Skin of body (tissue), 3 donors: Measurements from ENCODE around the gene PRPF6. TPM values are rescaled to one million over a fixed set of nuclear protein-coding genes. Genes with fewer than 3 reads are reported as not detected.

Experiments used
- DNase-seq: peaks from one replicate; lab custom pipeline; 2025; lab: John Stamatoyannopoulos, UW
- small RNA-seq: library from RNA; depleted of rRNA; stranded (forward); fragments of <200 nt; gene quantifications from one replicate; pipeline ENCODE3, GENCODE V24; 2014; ENCODE audit warnings: low replicate concordance
- total RNA-seq: library from RNA; depleted of rRNA; stranded (reverse); fragments of >200 nt; gene quantifications from one replicate; pipeline ENCODE4 v1.2.3, GENCODE V29; 2014

The PRPF6 gene
- total RNA-seq, 1 donor from 2014 or later: 39.9 TPM

- DNase-seq: no peak
Observed at GRCh38 chr20:64074184-64074789, 93.4 kb downstream of the PRPF6 start.

- no peak for DNase-seq
Observed at GRCh38 chr20:64074963-64075362, 94.0 kb downstream of the PRPF6 start.

GRCh38 chr20:64075556-64075955 is 94.6 kb downstream of the PRPF6 start:
- no peak for DNase-seq

GRCh38 chr20:64076061-64076997 is 95.4 kb downstream of the PRPF6 start:
- DNase-seq: no peak

GRCh38 chr20:64077094-64077493 is 96.2 kb downstream of the PRPF6 start:
- no peak for DNase-seq

- no peak for DNase-seq
Observed at GRCh38 chr20:64077541-64077875, 96.6 kb downstream of the PRPF6 start.

- no peak for DNase-seq
Observed at GRCh38 chr20:64077876-64078551, 97.1 kb downstream of the PRPF6 start.

- DNase-seq: no peak
Observed at GRCh38 chr20:64078934-64079272, 98.0 kb downstream of the PRPF6 start.

- DNase-seq: peak; percentile 46
Observed at GRCh38 chr20:64079273-64080012, 98.5 kb downstream of the PRPF6 start, which contains the start of gene RGS19. Gene RGS19, minus strand, starts transcription at chr20:64079518. Its CDS starts 2,632 bp downstream, at chr20:64076886.

- no peak for DNase-seq
Observed at GRCh38 chr20:64080013-64080812, 99.3 kb downstream of the PRPF6 start, which contains the start of gene OPRL1. Gene OPRL1, plus strand, starts transcription at chr20:64080082. Its CDS starts 12,639 bp downstream, at chr20:64092721.

- no peak for DNase-seq
Observed at GRCh38 chr20:64080813-64081623, 100.1 kb downstream of the PRPF6 start.

GRCh38 chr20:64081624-64081964 is 100.7 kb downstream of the PRPF6 start:
- DNase-seq: no peak

- DNase-seq: no peak
Observed at GRCh38 chr20:64082126-64082731, 101.3 kb downstream of the PRPF6 start.

Small RNA genes lying within 50 kb of the gene (small RNA-seq; reads per million reads assigned to genes)
- gene AL355803.1: not detected
- gene MIR647: not detected
- not detected for gene MIR6813

Other genes with a start within 250 kb of the PRPF6 start
- gene LIME1, start 244.5 kb upstream of the PRPF6 start, total RNA-seq: 3.7 TPM
- gene SLC2A4RG, start 241.4 kb upstream of the PRPF6 start, total RNA-seq: 21.5 TPM
- 8.3 TPM for gene ZBTB46, start 149.9 kb upstream of the PRPF6 start, total RNA-seq
- not detected for gene ABHD16B, start 119.6 kb upstream of the PRPF6 start, total RNA-seq
- 39.3 TPM for gene TPD52L2, start 115.9 kb upstream of the PRPF6 start, total RNA-seq
- 20.9 TPM for gene DNAJC5, start 86.0 kb upstream of the PRPF6 start, total RNA-seq
- gene UCKL1, start 24.7 kb upstream of the PRPF6 start, total RNA-seq: 23.0 TPM
- gene ZNF512B, start 11.2 kb upstream of the PRPF6 start, total RNA-seq: 9.7 TPM
- gene SAMD10, start 1.5 kb upstream of the PRPF6 start, total RNA-seq: 1.6 TPM
- 0.39 TPM for gene C20orf204, start 55.0 kb downstream of the PRPF6 start, total RNA-seq
- gene SOX18, start 68.5 kb downstream of the PRPF6 start, total RNA-seq: 3.7 TPM
- gene TCEA2, start 82.1 kb downstream of the PRPF6 start, total RNA-seq: 15.1 TPM
- 6.6 TPM for gene RGS19, start 98.4 kb downstream of the PRPF6 start, total RNA-seq
- 0.89 TPM for gene OPRL1, start 99.0 kb downstream of the PRPF6 start, total RNA-seq
- gene LKAAEAR1, start 103.3 kb downstream of the PRPF6 start, total RNA-seq: 0.39 TPM
- not detected for gene NPBWR2, start 126.4 kb downstream of the PRPF6 start, total RNA-seq
- 0.20 TPM for gene MYT1, start 183.3 kb downstream of the PRPF6 start, total RNA-seq